ENCODE measurements around the gene DISC1.

DNA sequence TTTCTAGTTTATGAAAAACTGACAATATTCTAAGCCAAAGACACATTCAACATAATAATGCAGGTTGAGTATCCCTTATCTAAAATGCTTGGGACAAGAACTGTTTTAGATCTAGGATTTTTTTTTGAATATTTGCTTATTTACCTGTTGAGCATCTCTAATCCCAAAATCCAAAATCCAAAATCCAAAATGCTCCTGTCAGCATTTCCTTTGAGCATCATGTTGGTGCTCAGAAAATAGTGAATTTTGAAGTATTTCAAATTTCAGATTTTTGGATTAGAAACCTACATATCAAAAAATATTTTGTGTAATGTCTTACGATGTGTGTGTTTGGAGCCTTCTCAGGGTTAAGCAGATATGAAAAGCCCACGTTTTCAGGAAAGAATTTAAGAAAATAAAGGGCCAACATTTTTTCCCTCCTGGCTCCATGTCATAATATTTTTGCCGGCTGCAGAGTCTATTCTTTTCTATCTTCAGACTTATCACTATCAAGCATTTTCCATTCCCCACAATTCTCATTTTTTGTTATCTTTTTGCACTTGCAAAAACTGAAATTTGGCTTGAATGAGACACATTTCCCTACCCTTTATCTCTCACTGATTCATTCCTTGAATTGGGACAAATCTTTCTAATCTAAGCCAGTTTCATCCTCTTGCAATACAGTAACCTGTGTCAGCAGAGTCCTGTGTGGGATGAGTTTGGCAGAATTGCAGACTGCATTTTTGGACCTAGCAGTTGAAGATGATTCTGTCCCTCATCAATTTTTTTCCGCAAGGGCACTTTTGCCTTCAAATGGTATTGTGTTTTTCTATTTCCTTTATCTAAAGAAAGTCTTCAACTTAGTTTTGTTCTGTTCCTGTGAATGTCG lies 233.9 kb downstream of the DISC1 start:
- TF ChIP-seq, protein P1, sequence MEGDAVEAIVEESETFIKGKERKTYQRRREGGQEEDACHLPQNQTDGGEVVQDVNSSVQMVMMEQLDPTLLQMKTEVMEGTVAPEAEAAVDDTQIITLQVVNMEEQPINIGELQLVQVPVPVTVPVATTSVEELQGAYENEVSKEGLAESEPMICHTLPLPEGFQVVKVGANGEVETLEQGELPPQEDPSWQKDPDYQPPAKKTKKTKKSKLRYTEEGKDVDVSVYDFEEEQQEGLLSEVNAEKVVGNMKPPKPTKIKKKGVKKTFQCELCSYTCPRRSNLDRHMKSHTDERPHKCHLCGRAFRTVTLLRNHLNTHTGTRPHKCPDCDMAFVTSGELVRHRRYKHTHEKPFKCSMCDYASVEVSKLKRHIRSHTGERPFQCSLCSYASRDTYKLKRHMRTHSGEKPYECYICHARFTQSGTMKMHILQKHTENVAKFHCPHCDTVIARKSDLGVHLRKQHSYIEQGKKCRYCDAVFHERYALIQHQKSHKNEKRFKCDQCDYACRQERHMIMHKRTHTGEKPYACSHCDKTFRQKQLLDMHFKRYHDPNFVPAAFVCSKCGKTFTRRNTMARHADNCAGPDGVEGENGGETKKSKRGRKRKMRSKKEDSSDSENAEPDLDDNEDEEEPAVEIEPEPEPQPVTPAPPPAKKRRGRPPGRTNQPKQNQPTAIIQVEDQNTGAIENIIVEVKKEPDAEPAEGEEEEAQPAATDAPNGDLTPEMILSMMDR (IDR thresholded peaks at IDR 0.05): no peak
- TF ChIP-seq MXI1 (IDR thresholded peaks at IDR 0.05; ENCODE audit: low read depth, low read length): no peak
- no peak for TF ChIP-seq SMC3 (IDR thresholded peaks at IDR 0.05; ENCODE audit: low read depth, low read length)
- no peak for TF ChIP-seq REST (IDR thresholded peaks at IDR 0.05; ENCODE audit: low read depth, low read length)
- no peak for TF ChIP-seq RAD21 (IDR thresholded peaks at IDR 0.05; ENCODE audit: low read length)
- TF ChIP-seq EZH2phosphoT487 (IDR thresholded peaks at IDR 0.05; ENCODE audit: borderline replicate concordance, low read depth): no peak
- TF ChIP-seq TAF1 (IDR thresholded peaks at IDR 0.05; ENCODE audit: borderline replicate concordance, low read depth, low read length): no peak

All from SK-N-SH (cell line).